ENCODE measurements around the gene MAJIN.

GRCh38 chr11:64954201-64954600, 17.7 kb downstream of the MAJIN start:
- TF ChIP-seq CTCF (IDR thresholded peaks at IDR 0.05) (no peak), ZFX (IDR thresholded peaks at IDR 0.05; ENCODE audit: borderline replicate concordance) (no peak)
